SK-N-DZ (cell line): ENCODE measurements around the gene B4GALNT1.

ENCODE experiments used
- DNase-seq: peaks from one replicate; pipeline ENCODE4 v3.0.0-alpha.2; 2015; ENCODE audit warnings: low spot score

The B4GALNT1 gene

DNA sequence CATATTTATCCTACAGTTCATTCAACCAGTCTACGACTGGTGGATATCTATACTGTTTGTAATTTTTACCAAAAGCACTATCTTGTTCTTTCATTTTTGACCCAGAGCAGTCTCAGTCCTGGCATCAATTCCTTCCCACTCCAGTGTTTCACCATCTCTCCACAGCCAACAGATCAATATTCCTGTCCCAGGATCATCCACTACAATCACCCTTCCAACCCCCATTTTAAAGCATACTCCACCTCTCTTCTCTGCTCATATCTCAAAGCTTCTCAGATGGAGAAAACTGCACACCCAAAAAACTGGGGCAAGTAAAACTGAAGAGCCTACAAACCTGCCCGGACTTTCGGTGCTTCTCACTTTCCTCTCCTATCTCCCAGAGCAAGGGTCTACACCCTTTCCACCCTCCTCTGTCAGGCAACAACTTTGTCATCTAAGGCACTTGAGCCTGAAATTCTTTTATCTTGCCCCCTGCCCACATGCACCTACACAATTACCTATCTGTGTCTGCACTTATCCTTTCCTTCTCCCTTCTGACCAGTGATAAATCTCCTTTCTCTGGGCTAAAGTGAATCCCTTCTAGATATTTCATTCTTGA, 46.1 kb downstream of the B4GALNT1 start:
- no peak for DNase-seq

GRCh38 chr12:57586128-57586527, 46.9 kb downstream of the B4GALNT1 start:
- no peak for DNase-seq

GRCh38 chr12:57585156-57585555, 47.8 kb downstream of the B4GALNT1 start:
- no peak for DNase-seq

DNA sequence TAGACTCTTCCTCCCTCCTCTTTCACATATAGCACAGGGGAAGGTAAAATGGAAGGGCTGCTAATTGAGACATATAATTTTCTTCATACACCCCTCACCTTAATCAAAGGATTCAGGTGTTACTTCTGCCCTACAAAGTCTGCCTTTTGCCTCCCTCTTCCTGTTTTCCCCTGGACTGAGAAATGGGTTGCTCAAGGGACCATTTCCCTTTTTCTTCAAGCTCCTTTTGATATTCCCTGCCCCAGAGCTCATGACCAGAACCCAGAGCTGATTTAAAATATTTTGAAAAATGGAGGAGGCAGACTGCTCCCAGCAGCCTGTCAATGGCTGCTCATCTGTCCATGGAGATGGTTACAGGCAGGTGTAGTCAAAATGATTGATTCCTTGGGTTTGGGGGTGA, 48.3 kb downstream of the B4GALNT1 start:
- DNase-seq, result no peak

DNA sequence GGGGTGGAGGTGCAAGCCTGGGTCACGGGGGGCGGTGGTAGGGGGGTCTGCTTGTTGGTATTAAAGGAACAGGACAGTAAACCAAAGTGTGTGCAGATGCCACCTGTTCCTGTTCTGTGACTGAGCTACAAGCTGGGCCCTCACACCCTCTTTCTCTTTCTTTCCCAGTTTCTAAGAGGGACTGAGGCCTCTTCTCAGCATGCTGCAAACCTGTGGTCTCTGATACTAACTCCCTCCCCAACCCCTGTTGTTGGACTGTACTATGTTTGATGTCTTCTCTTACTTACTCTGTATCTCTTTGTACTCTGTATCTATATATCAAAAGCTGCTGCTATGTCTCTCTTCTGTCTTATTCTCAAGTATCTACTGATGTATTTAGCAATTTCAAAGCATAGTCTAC, 49.0 kb downstream of the B4GALNT1 start:
- no peak for DNase-seq

GRCh38 chr12:57583008-57583831, 49.8 kb downstream of the B4GALNT1 start:
- peak; percentile 87 for DNase-seq

GRCh38 chr12:57582440-57582839, 50.6 kb downstream of the B4GALNT1 start:
- DNase-seq, result no peak

- no peak for DNase-seq
Observed at GRCh38 chr12:57581802-57582201, 51.2 kb downstream of the B4GALNT1 start.

- no peak for DNase-seq
Observed at GRCh38 chr12:57580466-57580795, 52.6 kb downstream of the B4GALNT1 start.

DNA sequence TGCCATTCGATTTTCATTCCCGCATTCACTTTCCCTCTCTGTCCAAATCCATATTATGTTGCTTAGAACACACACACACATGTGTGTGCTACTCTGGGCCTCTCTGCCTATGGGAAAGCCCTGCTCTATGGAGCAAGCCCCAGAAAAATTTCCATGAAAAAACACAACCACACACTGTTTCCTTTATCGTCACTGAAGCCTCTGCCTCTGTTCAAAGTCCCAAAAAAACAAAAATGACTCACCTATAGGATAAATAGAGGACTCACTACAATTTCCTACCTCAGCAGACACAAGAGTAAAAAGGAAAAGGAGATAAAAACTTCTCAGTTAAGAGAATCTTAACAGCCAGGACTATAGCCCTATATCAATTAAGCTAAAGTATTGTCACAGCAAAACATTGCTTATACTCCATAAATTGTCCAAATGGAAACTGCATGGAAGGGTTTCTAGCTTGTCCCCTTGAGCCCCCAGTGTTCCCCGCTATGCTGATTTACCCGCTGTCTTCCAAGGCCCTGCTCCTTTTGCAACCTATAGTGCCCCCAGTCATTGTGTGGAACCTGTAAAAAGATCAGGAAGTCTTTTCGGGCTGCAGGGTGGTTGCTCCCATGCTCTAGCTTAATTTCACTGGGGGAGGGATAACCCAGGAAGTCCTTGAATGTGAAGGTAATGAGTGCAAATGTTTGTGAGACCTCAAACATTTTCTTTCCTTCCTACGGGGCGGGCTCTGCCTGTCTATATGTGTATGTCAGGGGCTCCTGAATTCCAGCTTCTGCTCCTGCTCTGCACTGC, 53.1 kb downstream of the B4GALNT1 start:
- DNase-seq, result no peak

GRCh38 chr12:57579011-57579410, 54.0 kb downstream of the B4GALNT1 start:
- no peak for DNase-seq

- no peak for DNase-seq
Observed at GRCh38 chr12:57577981-57578758, 54.8 kb downstream of the B4GALNT1 start.

GRCh38 chr12:57576613-57577160, 56.3 kb downstream of the B4GALNT1 start:
- DNase-seq, result no peak
